ENCODE results near the gene LTBP2.

- TF ChIP-seq CTCF (tag by site-specific recombination; IDR thresholded peaks at IDR 0.05) (no peak), ZNF16 (tag by site-specific recombination; IDR thresholded peaks at IDR 0.05; ENCODE audit: low read depth) (no peak), ZFP3 (tag by site-specific recombination; IDR thresholded peaks at IDR 0.05; ENCODE audit: low read depth) (no peak)
These were observed 16.9 kb downstream of the LTBP2 start for GRCh38 chr14:74595006-74595735.
